Skeletal muscle satellite cell (primary cell): ENCODE measurements around the gene SP8. TPM values are rescaled to one million over a fixed set of nuclear protein-coding genes. Genes with fewer than 3 reads are reported as not detected.
A peak's percentile ranks its signal among the peaks of the same experiment; 100 is the strongest.
"Not testable (repeated sequence)": the region's sequence is repeated elsewhere in the genome, so short reads cannot be mapped to it uniquely, and the experiment has no call there.

Experiments
- H3K27me3 ChIP-seq: 2 replicates; pipeline ENCODE4 v1.7.0; 2013; ENCODE audit warnings: low read length; ENCODE audit not compliant: control insufficient read depth, insufficient read depth
- H3K36me3 ChIP-seq: 2 replicates; pipeline ENCODE4 v1.7.0; 2013; ENCODE audit warnings: mild to moderate bottlenecking, control low read depth, low read length; ENCODE audit not compliant: insufficient read depth
- H3K4me1 ChIP-seq: 2 replicates; pipeline ENCODE4 v1.7.0; 2013; ENCODE audit warnings: low read length; ENCODE audit not compliant: control insufficient read depth, insufficient read depth
- H3K4me2 ChIP-seq: 2 replicates; pipeline ENCODE4 v1.7.0; 2013; ENCODE audit warnings: mild to moderate bottlenecking, low read length
- H3K4me3 ChIP-seq: 2 replicates; pipeline ENCODE4 v1.7.0; 2013; ENCODE audit warnings: low read length
- H3K9ac ChIP-seq: 2 replicates; pipeline ENCODE4 v1.7.0; 2013; ENCODE audit warnings: mild to moderate bottlenecking, low read depth, low read length, moderate library complexity
- H3K9me3 ChIP-seq: replicated peaks from 2 replicates; pipeline ENCODE4 v1.7.0; 2013; ENCODE audit warnings: mild to moderate bottlenecking, control low read depth, low read length
- total RNA-seq: library from RNA; depleted of rRNA; stranded (reverse); fragments of >200 nt; gene quantifications from 2 replicates; pipeline ENCODE4 v1.2.3, GENCODE V29; 2012; rRNA removed

The SP8 gene
- total RNA-seq = not detected in 2 replicates

- H3K9me3 ChIP-seq = no peaks in the 10 kb centered on the region
- H3K36me3 ChIP-seq = no peaks in the 10 kb centered on the region
- peak within 1 kb of the TSS; percentile 78 for H3K4me2 ChIP-seq
- peak within 1 kb of the TSS; percentile 28 for H3K4me3 ChIP-seq
- peaks cover 94% of the 10 kb centered on the region for H3K27me3 ChIP-seq
- H3K4me1 ChIP-seq = no peaks in the 10 kb centered on the region
- no peak within 1 kb of the TSS for H3K9ac ChIP-seq
These were observed at the start of gene SP8 for GRCh38 chr7:20786779-20787659. SP8 (minus strand) TSS chr7:20786886; CDS start chr7:20786798, 88 bp downstream.

GRCh38 chr7:20836424-20836823 lies 49.7 kb upstream of the SP8 start:
- H3K4me3 ChIP-seq, H3K27me3 ChIP-seq, H3K4me2 ChIP-seq, H3K36me3 ChIP-seq, H3K9me3 ChIP-seq, H3K9ac ChIP-seq, H3K4me1 ChIP-seq: not testable (repeated sequence)

GRCh38 chr7:20835111-20835750 lies 48.5 kb upstream of the SP8 start:
- Histone ChIP-seq H3K9ac (no peak overlapping the region), H3K27me3 (no peaks in the 10 kb centered on the region), H3K9me3 (peaks cover 6% of the 10 kb centered on the region), H3K4me1 (no peaks in the 10 kb centered on the region), H3K4me2 (no peak overlapping the region), H3K36me3 (no peaks in the 10 kb centered on the region), H3K4me3 (no peak overlapping the region)

- H3K9ac ChIP-seq = no peak overlapping the region
- no peak overlapping the region for H3K4me2 ChIP-seq
- no peaks in the 10 kb centered on the region for H3K27me3 ChIP-seq
- peaks cover 6% of the 10 kb centered on the region for H3K9me3 ChIP-seq
- no peak overlapping the region for H3K4me3 ChIP-seq
- no peaks in the 10 kb centered on the region for H3K4me1 ChIP-seq
- H3K36me3 ChIP-seq = no peaks in the 10 kb centered on the region
These were observed 48.0 kb upstream of the SP8 start for GRCh38 chr7:20834656-20835055.

- H3K9me3 ChIP-seq = peaks cover 6% of the 10 kb centered on the region
- H3K4me1 ChIP-seq = no peaks in the 10 kb centered on the region
- no peak overlapping the region for H3K9ac ChIP-seq
- no peak overlapping the region for H3K4me2 ChIP-seq
- no peak overlapping the region for H3K4me3 ChIP-seq
- H3K36me3 ChIP-seq = no peaks in the 10 kb centered on the region
- no peaks in the 10 kb centered on the region for H3K27me3 ChIP-seq
These were observed 45.3 kb upstream of the SP8 start for GRCh38 chr7:20831956-20832355.

- Histone ChIP-seq H3K4me2 (no peak overlapping the region), H3K9ac (no peak overlapping the region), H3K4me1 (no peaks in the 10 kb centered on the region), H3K9me3 (peaks cover 6% of the 10 kb centered on the region), H3K36me3 (no peaks in the 10 kb centered on the region), H3K27me3 (no peaks in the 10 kb centered on the region), H3K4me3 (no peak overlapping the region)
These were observed 44.8 kb upstream of the SP8 start for GRCh38 chr7:20831451-20831850.

- Histone ChIP-seq H3K36me3 (no peaks in the 10 kb centered on the region), H3K4me2 (no peak overlapping the region), H3K9me3 (peaks cover 6% of the 10 kb centered on the region), H3K27me3 (no peaks in the 10 kb centered on the region), H3K4me1 (no peaks in the 10 kb centered on the region), H3K9ac (no peak overlapping the region), H3K4me3 (no peak overlapping the region)
These were observed 42.3 kb upstream of the SP8 start for GRCh38 chr7:20828947-20829346.

GRCh38 chr7:20827172-20827571 lies 40.5 kb upstream of the SP8 start:
- H3K4me2 ChIP-seq = no peak overlapping the region
- no peaks in the 10 kb centered on the region for H3K27me3 ChIP-seq
- H3K4me3 ChIP-seq = no peak overlapping the region
- no peaks in the 10 kb centered on the region for H3K36me3 ChIP-seq
- H3K9ac ChIP-seq = no peak overlapping the region
- H3K9me3 ChIP-seq = peaks cover 6% of the 10 kb centered on the region
- no peaks in the 10 kb centered on the region for H3K4me1 ChIP-seq

- Histone ChIP-seq H3K4me1 (no peaks in the 10 kb centered on the region), H3K27me3 (no peaks in the 10 kb centered on the region), H3K4me2 (no peak overlapping the region), H3K9ac (no peak overlapping the region), H3K9me3 (peaks cover under 1% of the 10 kb centered on the region), H3K4me3 (no peak overlapping the region), H3K36me3 (no peaks in the 10 kb centered on the region)
These were observed 39.6 kb upstream of the SP8 start for GRCh38 chr7:20826243-20826642.

- Histone ChIP-seq H3K9me3 (no peaks in the 10 kb centered on the region), H3K27me3 (no peaks in the 10 kb centered on the region), H3K9ac (no peak overlapping the region), H3K4me1 (no peaks in the 10 kb centered on the region), H3K36me3 (no peaks in the 10 kb centered on the region), H3K4me3 (no peak overlapping the region), H3K4me2 (no peak overlapping the region)
These were observed 38.9 kb upstream of the SP8 start for GRCh38 chr7:20825555-20825954.

GRCh38 chr7:20821390-20821789 lies 34.7 kb upstream of the SP8 start:
- H3K27me3 ChIP-seq, H3K4me1 ChIP-seq, H3K4me3 ChIP-seq, H3K4me2 ChIP-seq, H3K9ac ChIP-seq, H3K9me3 ChIP-seq, H3K36me3 ChIP-seq: not testable (repeated sequence)
